SK-N-SH (cell line): ENCODE data around the gene SPOCK1. TPM values are rescaled to one million over a fixed set of nuclear protein-coding genes. Genes with fewer than 3 reads are reported as not detected.

Source experiments
- CTCF ChIA-PET: fragments of 300-600, 350-600 bp; formaldehyde crosslinking; extraction: SDS; loops from one replicate; lab custom pipeline; 2021; lab: Yijun Ruan, JAX
- POLR2A ChIA-PET: fragments of 350-600 bp; sonication (Branson Sonifier 250); formaldehyde crosslinking; extraction: SDS; loops from one replicate; lab custom pipeline; 2020; ENCODE audit warnings: antibody characterized with exemption, inconsistent platforms; lab: Yijun Ruan, JAX
- DNase-seq: peaks from one replicate; pipeline ENCODE4 v3.0.0; 2012
- H2AFZ ChIP-seq: fragments of 200-600 bp; sonication (generic); 2 replicates; pipeline ENCODE4 v1.8.1; 2016; ENCODE audit warnings: antibody characterized with exemption, mild to moderate bottlenecking, low read depth
- H3F3A ChIP-seq: fragments of 200-600 bp; sonication (generic); replicated peaks from 2 replicates; pipeline ENCODE3; 2016; ENCODE audit warnings: antibody characterized with exemption, mild to moderate bottlenecking; ENCODE audit not compliant: insufficient read depth
- H3K27ac ChIP-seq, 2 experiments: fragments of 200-500 bp in 1 of 2; fragments of 200-600 bp in 1 of 2; sonication (Bioruptor generic) in 1 of 2; sonication (generic), shearing (Covaris generic) in 1 of 2; 2 replicates each; pipeline versions ENCODE4 v1.5.1 to v1.6.1; 2014 to 2016; ENCODE audit warnings: low read depth in 2 of 2, inconsistent platforms in 1 of 2, low read length in 1 of 2, mild to moderate bottlenecking in 1 of 2, mixed read lengths in 1 of 2
- H3K27me3 ChIP-seq: fragments of 200-600 bp; sonication (generic), shearing (Covaris generic); 2 replicates; pipeline ENCODE4 v1.6.1; 2016; ENCODE audit warnings: mixed run types; ENCODE audit not compliant: insufficient read depth
- H3K36me3 ChIP-seq, 2 experiments: fragments of 200-500 bp in 1 of 2; fragments of 200-600 bp in 1 of 2; sonication (Bioruptor generic) in 1 of 2; sonication (generic) in 1 of 2; replicated peaks in 1 of 2; 2 replicates each; pipeline versions ENCODE3 to v1.5.1; 2014 to 2016; ENCODE audit warnings: low read length in 1 of 2, mild to moderate bottlenecking in 1 of 2; ENCODE audit not compliant: insufficient read depth in 2 of 2, control insufficient read depth in 1 of 2
- H3K4me1 ChIP-seq, 2 experiments: fragments of 200-500 bp in 1 of 2; fragments of 200-600 bp in 1 of 2; sonication (Bioruptor generic) in 1 of 2; sonication (generic), shearing (Covaris generic) in 1 of 2; 2 replicates each; pipeline versions ENCODE4 v1.5.1 to v1.6.1; 2014 to 2016; ENCODE audit warnings: low read depth in 1 of 2, low read length in 1 of 2, mixed run types in 1 of 2; ENCODE audit not compliant: insufficient read depth in 2 of 2, control insufficient read depth in 1 of 2
- H3K4me2 ChIP-seq: fragments of 200-600 bp; sonication (generic), shearing (Covaris generic); 2 replicates; pipeline ENCODE4 v1.6.1; 2017; ENCODE audit warnings: mixed run types
- H3K4me3 ChIP-seq, 2 experiments: fragments of 200-500 bp in 1 of 2; fragments of 200-600 bp in 1 of 2; sonication (Bioruptor generic) in 1 of 2; sonication (generic), shearing (Covaris generic) in 1 of 2; 2 replicates each; pipeline versions ENCODE4 v1.5.1 to v1.8.1; 2014 to 2016; ENCODE audit warnings: low read depth in 2 of 2, inconsistent platforms in 1 of 2, low read length in 1 of 2, mild to moderate bottlenecking in 1 of 2, mixed read lengths in 1 of 2, moderate library complexity in 1 of 2
- H3K79me2 ChIP-seq: fragments of 200-600 bp; sonication (generic); 2 replicates; pipeline ENCODE4 v1.8.1; 2017; ENCODE audit warnings: mild to moderate bottlenecking; ENCODE audit not compliant: insufficient read depth
- H3K9ac ChIP-seq: fragments of 200-600 bp; sonication (generic); 2 replicates; pipeline ENCODE4 v1.6.1; 2017; ENCODE audit warnings: mixed run types
- H3K9me2 ChIP-seq: fragments of 200-600 bp; sonication (generic); 2 replicates; pipeline ENCODE4 v1.6.1; 2017; ENCODE audit warnings: mixed run types
- H3K9me3 ChIP-seq: fragments of 200-600 bp; sonication (generic); 2 replicates; pipeline ENCODE4 v1.6.1; 2017; ENCODE audit warnings: mixed run types, mild to moderate bottlenecking, moderate library complexity
- H4K20me1 ChIP-seq: fragments of 200-600 bp; sonication (generic); 2 replicates; pipeline ENCODE4 v1.6.1; 2017; ENCODE audit warnings: mild to moderate bottlenecking, mixed run types; ENCODE audit not compliant: insufficient read depth
- EZH2phosphoT487 ChIP-seq: fragments of 200-600 bp; sonication (generic); IDR thresholded peaks from 2 replicates; pipeline ENCODE4 v1.6.1; 2017; ENCODE audit warnings: low read depth, mixed run types, mild to moderate bottlenecking, antibody characterized with exemption, moderate library complexity, borderline replicate concordance
- FOSL2 ChIP-seq: IDR thresholded peaks from 2 replicates; pipeline ENCODE4 v1.4.0; 2012; ENCODE audit warnings: low read depth, mild to moderate bottlenecking, moderate library complexity, borderline replicate concordance
- FOXJ3 ChIP-seq: sonication (generic); formaldehyde crosslinking; IDR thresholded peaks from 2 replicates; pipeline ENCODE4 v1.5.1; 2020; ENCODE audit warnings: mild to moderate bottlenecking, missing genetic modification reagents
- FOXM1 ChIP-seq: IDR thresholded peaks from 2 replicates; pipeline ENCODE4 v1.4.0; 2012; ENCODE audit warnings: low read depth, mild to moderate bottlenecking
- IRF3 ChIP-seq: fragments of 150-350 bp; IDR thresholded peaks from 2 replicates; pipeline ENCODE4 v1.6.1; 2016; ENCODE audit warnings: mild to moderate bottlenecking, low read depth, low read length
- MAX ChIP-seq: IDR thresholded peaks from 2 replicates; pipeline ENCODE4 v1.4.0; 2012; ENCODE audit warnings: low read depth
- MEF2A ChIP-seq: IDR thresholded peaks from 2 replicates; pipeline ENCODE4 v1.4.0; 2012; ENCODE audit warnings: low read depth, borderline replicate concordance
- NFIC ChIP-seq: IDR thresholded peaks from 2 replicates; pipeline ENCODE4 v1.4.0; 2012; ENCODE audit warnings: borderline replicate concordance
- RAD21 ChIP-seq: IDR thresholded peaks from 2 replicates; pipeline ENCODE4 v1.6.1; 2012; ENCODE audit warnings: mild to moderate bottlenecking, low read length
- RCOR1 ChIP-seq: fragments of 150-350 bp; IDR thresholded peaks from 2 replicates; pipeline ENCODE4 v1.6.1; 2017; ENCODE audit warnings: antibody characterized with exemption, low read length
- RFX5 ChIP-seq: IDR thresholded peaks from 2 replicates; pipeline ENCODE4 v1.6.1; 2012; ENCODE audit warnings: mild to moderate bottlenecking, improper control_type of control experiment, low read length
- SIN3A ChIP-seq: IDR thresholded peaks from 2 replicates; pipeline ENCODE4 v1.6.1; 2012; ENCODE audit warnings: low read depth, mild to moderate bottlenecking, low read length, moderate library complexity, borderline replicate concordance
- SMC3 ChIP-seq: IDR thresholded peaks from 2 replicates; pipeline ENCODE4 v1.6.1; 2012; ENCODE audit warnings: low read depth, low read length, improper control_type of control experiment
- TAF1 ChIP-seq: IDR thresholded peaks from 2 replicates; pipeline ENCODE4 v1.6.1; 2012; ENCODE audit warnings: low read depth, mild to moderate bottlenecking, low read length, moderate library complexity, borderline replicate concordance
- TCF12 ChIP-seq: IDR thresholded peaks from 2 replicates; pipeline ENCODE4 v1.4.0; 2012
- TEAD4 ChIP-seq: IDR thresholded peaks from 2 replicates; pipeline ENCODE4 v1.4.0; 2012; ENCODE audit warnings: mild to moderate bottlenecking, borderline replicate concordance; ENCODE audit not compliant: insufficient read depth
- USF1 ChIP-seq: IDR thresholded peaks from 2 replicates; pipeline ENCODE4 v1.4.0; 2012; ENCODE audit warnings: low read depth, borderline replicate concordance
- USF2 ChIP-seq: fragments of 150-350 bp; IDR thresholded peaks from 2 replicates; pipeline ENCODE4 v1.6.1; 2017; ENCODE audit warnings: antibody characterized with exemption, low read length, low read depth, borderline replicate concordance
- YY1 ChIP-seq: IDR thresholded peaks from 2 replicates; pipeline ENCODE4 v1.4.0; 2012; ENCODE audit warnings: low read depth, mild to moderate bottlenecking
- ZBTB33 ChIP-seq: IDR thresholded peaks from 2 replicates; pipeline ENCODE4 v1.4.0; 2012; ENCODE audit warnings: low read depth, borderline replicate concordance
- WGBS: methylation state at CpG from one replicate; pipeline ENCODE4 v1.1.6; 2017; ENCODE audit warnings: low lambda C conversion rate; 5-methylcytosine and 5-hydroxymethylcytosine counted together
- polyA plus RNA-seq, 3 experiments: library from polyadenylated mRNA; depleted of rRNA; stranded (reverse); fragments of >200 nt; gene quantifications; 2 replicates each; pipeline ENCODE4 v1.2.3, GENCODE V29; 2012

SPOCK1 gene
- polyA plus RNA-seq, 1 of the 3 experiments (the other 2 are of a cell fraction): 11.3 TPM

- H3K4me3 ChIP-seq: no peak overlapping the region
- H3K27ac ChIP-seq: no peak overlapping the region
- no peaks in the 10 kb centered on the region for H3K9me2 ChIP-seq
- H3K36me3 ChIP-seq: no peaks in the 10 kb centered on the region
- WGBS: 57% methylated on average over 6 of the region's 6 CpGs
- no peak for DNase-seq
- H3K9me3 ChIP-seq: no peaks in the 10 kb centered on the region
- no peaks in the 10 kb centered on the region for H4K20me1 ChIP-seq
- H2AFZ ChIP-seq: no peak overlapping the region
- no peak overlapping the region for H3K4me2 ChIP-seq
- H3F3A ChIP-seq: no peaks in the 10 kb centered on the region
- H3K4me1 ChIP-seq: peaks cover 15 to 17% of the 10 kb centered on the region in 2 experiments; a peak in 2 of 4 replicates
- no peak overlapping the region for H3K9ac ChIP-seq
- no peaks in the 10 kb centered on the region for H3K27me3 ChIP-seq
- CTCF ChIA-PET: interaction anchor here (0.9 to 1.7 kb wide), 2 partner anchors 53 to 380 kb away, joined by 3 to 4 read pairs; partner anchors contain the start of gene SPOCK1
- TF ChIP-seq TEAD4 (no peak), RFX5 (no peak), ZBTB33 (no peak), USF2 (no peak), FOXM1 (no peak), SMC3 (no peak), YY1 (no peak), SIN3A (no peak), RCOR1 (no peak), IRF3 (no peak), MAX (no peak), FOXJ3 (CRISPR knock-in tag) (no peak), NFIC (no peak), TAF1 (no peak), FOSL2 (no peak), USF1 (no peak), TCF12 (no peak), EZH2phosphoT487 (no peak), RAD21 (no peak), MEF2A (no peak)
- POLR2A ChIA-PET: no interaction called here
- no peaks in the 10 kb centered on the region; the same call in 1 of the 2 replicates for H3K79me2 ChIP-seq
Observed at GRCh38 chr5:137119321-137119720, 379.8 kb downstream of the SPOCK1 start.
